Activated naive CD8-positive, alpha-beta T cell treated with anti-CD3 and anti-CD28 coated beads for 36 hours (primary cell): ENCODE measurements around the gene CETN2. TPM values are rescaled to one million over a fixed set of nuclear protein-coding genes. Genes with fewer than 3 reads are reported as not detected.

Experiments used
- DNase-seq: peaks from one replicate; pipeline ENCODE4 v3.0.0; 2021
- H3K27ac Mint-ChIP-seq: one replicate; pipeline ENCODE4 v1.8.0; 2022; ENCODE audit warnings: mild to moderate bottlenecking, moderate library complexity, mixed read lengths
- H3K27me3 Mint-ChIP-seq: one replicate; pipeline ENCODE4 v1.8.0; 2022; ENCODE audit warnings: mild to moderate bottlenecking, mixed read lengths
- H3K36me3 Mint-ChIP-seq: one replicate; pipeline ENCODE4 v1.8.0; 2021; ENCODE audit warnings: mild to moderate bottlenecking, mixed read lengths
- H3K4me1 Mint-ChIP-seq: one replicate; pipeline ENCODE4 v1.8.0; 2021; ENCODE audit warnings: mixed read lengths
- H3K4me3 Mint-ChIP-seq: one replicate; pipeline ENCODE4 v1.8.0; 2022; ENCODE audit warnings: mild to moderate bottlenecking, moderate library complexity, mixed read lengths
- H3K9me3 Mint-ChIP-seq: one replicate; pipeline ENCODE4 v1.8.0; 2022; ENCODE audit warnings: mixed read lengths
- total RNA-seq, 2 experiments: library from RNA; stranded (reverse); gene quantifications; one replicate each; pipeline ENCODE4 v1.2.3, GENCODE V29; 2021

CETN2 gene
- 10 to 100 TPM; 10.2 to 11.0 TPM for total RNA-seq

GRCh38 chrX:152830312-152831305 is at the start of gene CETN2, which contains the start of gene NSDHL:
Gene CETN2, minus strand, starts transcription at chrX:152830757. Its CDS starts 47 bp downstream, at chrX:152830710.
Gene NSDHL, plus strand, starts transcription at chrX:152831063. Its CDS starts 15,262 bp downstream, at chrX:152846325.
- Mint-ChIP-seq H3K9me3 (no peaks in the 10 kb centered on the region), H3K4me3 (peak within 1 kb of the TSS; percentile 91), H3K27ac (peak within 1 kb of the TSS; percentile 82), H3K27me3 (no peaks in the 10 kb centered on the region), H3K4me1 (peaks cover 15% of the 10 kb centered on the region), H3K36me3 (peaks cover 3% of the 10 kb centered on the region)
- peak; percentile 94 for DNase-seq

GRCh38 chrX:152878976-152879755 is 48.6 kb upstream of the CETN2 start:
- H3K4me3 Mint-ChIP-seq: no peak overlapping the region
- no peaks in the 10 kb centered on the region for H3K9me3 Mint-ChIP-seq
- H3K27ac Mint-ChIP-seq: no peak overlapping the region
- no peaks in the 10 kb centered on the region for H3K4me1 Mint-ChIP-seq
- no peak for DNase-seq
- no peaks in the 10 kb centered on the region for H3K36me3 Mint-ChIP-seq
- peaks cover 1% of the 10 kb centered on the region for H3K27me3 Mint-ChIP-seq

DNA sequence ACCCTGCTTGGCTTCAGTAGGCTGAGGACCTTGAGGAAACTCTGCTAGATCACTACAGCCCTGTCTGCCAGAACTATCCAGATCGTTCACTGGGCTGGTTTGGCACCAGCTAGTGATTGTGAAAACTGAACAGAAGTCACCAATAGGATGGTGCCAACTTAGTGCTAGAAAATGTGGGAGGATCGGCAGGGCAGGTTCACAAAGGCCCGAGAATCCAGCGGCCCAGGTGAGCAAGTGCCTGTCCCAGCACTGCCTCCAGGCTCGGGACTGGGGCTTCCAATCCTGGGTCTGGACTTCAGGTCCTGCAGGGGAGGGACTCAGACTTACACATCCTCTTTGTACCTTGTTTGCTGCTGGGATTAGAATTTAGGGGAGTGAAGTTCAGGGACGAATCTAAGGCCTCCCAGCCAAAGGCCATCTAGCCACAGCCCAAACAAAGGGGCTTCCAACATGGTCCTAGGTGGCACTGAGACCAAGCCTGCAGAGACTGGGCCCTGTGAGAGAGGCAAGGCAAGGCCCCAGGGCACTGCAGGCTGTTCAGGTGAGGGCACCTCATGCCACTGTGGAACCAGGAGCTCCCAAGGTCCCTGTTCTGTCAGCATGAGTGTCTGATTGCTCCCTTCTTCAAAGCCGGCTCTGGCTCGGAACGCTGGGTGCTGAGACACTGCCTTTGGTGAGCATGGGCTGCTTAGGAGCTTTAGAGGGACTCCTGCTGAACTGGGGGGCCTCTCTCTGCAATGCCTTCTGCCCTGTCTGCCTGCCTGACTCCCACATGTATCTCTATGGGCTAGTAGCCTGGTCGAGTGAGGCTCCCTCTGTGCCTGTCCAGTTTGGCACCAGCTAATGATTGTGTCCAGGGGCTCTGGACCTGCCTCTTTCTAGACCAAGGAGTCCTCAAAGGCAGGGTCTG is 46.6 kb upstream of the CETN2 start:
- Mint-ChIP-seq H3K4me1 (no peaks in the 10 kb centered on the region), H3K4me3 (no peak overlapping the region), H3K27ac (no peak overlapping the region), H3K9me3 (no peaks in the 10 kb centered on the region), H3K36me3 (peaks cover 6% of the 10 kb centered on the region), H3K27me3 (no peaks in the 10 kb centered on the region)
- DNase-seq: no peak

GRCh38 chrX:152873361-152873760 is 42.8 kb upstream of the CETN2 start:
- Mint-ChIP-seq H3K4me1 (peaks cover 4% of the 10 kb centered on the region), H3K36me3 (peaks cover 10% of the 10 kb centered on the region), H3K27ac (no peak overlapping the region)

DNA sequence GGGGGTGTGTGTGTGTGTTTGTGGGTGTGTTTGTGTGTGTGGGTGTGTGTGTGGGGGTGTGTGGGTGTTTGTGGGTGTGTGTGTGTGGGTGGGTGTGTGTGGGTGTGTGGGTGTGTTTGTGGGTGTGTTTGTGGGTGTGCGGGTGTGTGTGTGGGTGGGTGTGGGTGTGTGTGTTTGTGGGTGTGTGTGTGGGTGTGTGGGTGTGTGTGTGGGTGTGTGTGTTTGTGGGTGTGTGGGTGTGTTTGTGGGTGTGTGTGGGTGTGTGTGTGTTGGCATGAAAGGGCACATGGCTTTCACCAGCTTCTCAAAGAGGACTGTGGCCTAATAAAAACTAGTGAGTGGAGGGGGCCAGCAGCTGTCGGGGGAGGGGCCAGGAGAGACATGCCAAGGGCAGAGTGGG is 42.0 kb upstream of the CETN2 start:
- Mint-ChIP-seq H3K27ac (no peak overlapping the region), H3K4me1 (peaks cover 4% of the 10 kb centered on the region), H3K9me3 (peaks cover 2% of the 10 kb centered on the region), H3K27me3 (no peaks in the 10 kb centered on the region), H3K4me3 (no peak overlapping the region), H3K36me3 (peaks cover 10% of the 10 kb centered on the region)
- DNase-seq: no peak

More at GRCh38 chrX:152873361-152873760, 42.8 kb upstream of the CETN2 start:
- Mint-ChIP-seq H3K4me3 (no peak overlapping the region), H3K9me3 (peaks cover 2% of the 10 kb centered on the region), H3K27me3 (no peaks in the 10 kb centered on the region)
- no peak for DNase-seq

- H3K9me3 Mint-ChIP-seq: peaks cover 2% of the 10 kb centered on the region
- peaks cover 4% of the 10 kb centered on the region for H3K4me1 Mint-ChIP-seq
- no peak overlapping the region for H3K27ac Mint-ChIP-seq
- no peak overlapping the region for H3K4me3 Mint-ChIP-seq
- DNase-seq: no peak
- no peaks in the 10 kb centered on the region for H3K27me3 Mint-ChIP-seq
- H3K36me3 Mint-ChIP-seq: peaks cover 10% of the 10 kb centered on the region
Observed at GRCh38 chrX:152871260-152871659, 40.7 kb upstream of the CETN2 start.

DNA sequence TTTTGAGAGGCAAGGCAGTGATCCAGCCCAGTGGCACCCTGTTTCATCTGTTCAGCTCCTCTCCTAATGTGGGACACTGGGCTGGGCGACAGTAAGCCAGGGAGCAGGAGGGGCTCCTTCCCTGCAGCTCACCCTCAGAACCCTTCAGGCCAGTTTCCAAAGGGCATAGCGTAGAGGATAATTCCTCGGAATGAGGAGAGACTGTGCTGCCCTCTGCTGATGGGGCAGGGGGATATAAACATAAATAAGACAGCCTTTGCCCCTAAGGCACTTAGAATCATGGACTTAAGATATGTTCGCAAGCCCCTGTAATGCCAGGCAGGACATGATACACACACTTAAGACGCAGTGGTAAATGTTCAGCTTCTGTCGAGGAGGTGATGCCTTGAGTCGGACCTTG is 39.4 kb upstream of the CETN2 start:
- peaks cover 4% of the 10 kb centered on the region for H3K4me1 Mint-ChIP-seq
- no peak overlapping the region for H3K27ac Mint-ChIP-seq
- no peaks in the 10 kb centered on the region for H3K27me3 Mint-ChIP-seq
- no peak overlapping the region for H3K4me3 Mint-ChIP-seq
- H3K9me3 Mint-ChIP-seq: peaks cover 2% of the 10 kb centered on the region
- DNase-seq: no peak
- peaks cover 10% of the 10 kb centered on the region for H3K36me3 Mint-ChIP-seq

DNA sequence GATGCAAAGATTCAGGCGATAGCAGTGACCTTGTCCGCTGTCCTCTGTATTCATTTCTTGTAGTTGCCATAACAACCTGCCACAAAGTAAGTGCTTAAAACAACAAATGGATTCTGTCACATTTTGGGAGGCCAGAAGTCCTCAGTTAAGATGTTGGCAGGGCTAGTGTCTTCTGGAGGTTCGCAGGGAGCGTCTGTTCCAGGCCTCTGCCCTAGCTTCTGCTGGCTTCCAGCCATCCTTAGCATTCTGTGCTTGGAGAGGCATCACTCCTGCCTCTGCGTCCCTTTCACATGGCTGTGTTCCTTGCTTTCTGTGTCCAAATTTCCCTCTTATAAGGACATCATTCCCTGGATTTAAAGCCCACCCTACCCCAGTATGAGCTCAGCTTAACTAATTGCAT is 35.8 kb upstream of the CETN2 start:
- Mint-ChIP-seq H3K9me3 (no peaks in the 10 kb centered on the region), H3K4me3 (no peak overlapping the region), H3K27ac (no peak overlapping the region), H3K4me1 (no peaks in the 10 kb centered on the region), H3K36me3 (peaks cover 4% of the 10 kb centered on the region), H3K27me3 (no peaks in the 10 kb centered on the region)
- DNase-seq: no peak

DNA sequence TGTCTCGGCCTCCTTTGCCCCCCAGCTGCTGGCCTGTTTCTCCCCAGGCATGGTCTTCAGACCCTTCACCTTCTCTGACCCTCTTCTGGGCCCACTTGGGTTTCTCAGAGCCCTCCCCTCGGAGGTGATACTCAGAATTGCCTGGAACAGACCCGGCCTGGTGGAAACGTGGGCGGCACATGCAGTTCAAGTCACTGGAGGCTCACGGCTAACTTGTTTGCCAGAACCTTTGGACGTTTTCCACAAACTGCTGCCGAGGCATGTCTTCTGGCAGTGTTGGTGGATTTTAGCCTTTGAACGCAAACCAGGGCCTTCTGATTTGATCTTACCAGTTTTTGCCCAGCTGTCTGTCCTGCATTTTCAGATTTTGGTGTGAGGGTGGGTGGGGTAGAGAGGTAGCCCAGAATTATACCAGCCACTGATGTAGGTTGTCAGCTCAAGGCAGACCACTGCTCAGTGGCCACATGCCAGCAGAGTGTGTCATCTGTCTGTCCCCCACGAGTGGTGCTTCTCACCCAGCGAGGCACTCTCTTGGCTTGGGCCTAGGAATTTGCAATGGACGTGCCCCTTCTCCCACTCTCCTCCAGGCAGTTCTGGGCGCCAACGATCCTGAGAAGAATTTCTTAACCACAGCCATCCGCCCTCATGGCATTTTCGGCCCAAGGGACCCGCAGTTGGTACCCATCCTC is 34.8 kb upstream of the CETN2 start:
- Mint-ChIP-seq H3K27ac (no peak overlapping the region), H3K27me3 (no peaks in the 10 kb centered on the region), H3K9me3 (no peaks in the 10 kb centered on the region), H3K4me1 (no peaks in the 10 kb centered on the region), H3K36me3 (peaks cover 5% of the 10 kb centered on the region), H3K4me3 (no peak overlapping the region)
- DNase-seq: no peak

DNA sequence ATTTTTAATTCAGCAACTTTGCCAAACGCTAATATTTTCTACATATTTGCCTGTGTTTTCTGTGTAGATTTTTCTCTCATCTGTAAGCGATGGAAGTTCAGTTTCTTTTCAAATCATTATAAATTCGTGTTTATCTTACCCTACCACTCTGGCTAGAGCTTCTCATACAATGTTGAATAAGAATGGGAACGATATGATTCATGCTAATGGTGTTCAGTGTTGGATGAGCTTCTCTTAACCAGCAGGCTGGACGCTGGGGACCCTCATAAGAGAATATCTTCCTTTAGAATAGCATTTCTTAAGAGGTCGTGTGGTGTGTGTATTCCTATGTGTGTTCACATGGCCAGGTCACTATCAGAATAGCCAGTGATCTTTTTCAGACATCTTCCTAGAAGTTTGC is 31.3 kb upstream of the CETN2 start:
- no peak for DNase-seq
- Mint-ChIP-seq H3K4me1 (no peaks in the 10 kb centered on the region), H3K9me3 (no peaks in the 10 kb centered on the region), H3K27ac (no peak overlapping the region), H3K4me3 (no peak overlapping the region), H3K27me3 (no peaks in the 10 kb centered on the region), H3K36me3 (peaks cover 5% of the 10 kb centered on the region)

- no peak overlapping the region for H3K27ac Mint-ChIP-seq
- H3K4me1 Mint-ChIP-seq: no peaks in the 10 kb centered on the region
- peaks cover 5% of the 10 kb centered on the region for H3K36me3 Mint-ChIP-seq
- H3K4me3 Mint-ChIP-seq: no peak overlapping the region
- H3K27me3 Mint-ChIP-seq: no peaks in the 10 kb centered on the region
- no peak for DNase-seq
- no peaks in the 10 kb centered on the region for H3K9me3 Mint-ChIP-seq
Observed at GRCh38 chrX:152861116-152861515, 30.6 kb upstream of the CETN2 start.

- Mint-ChIP-seq H3K36me3 (peaks cover 17% of the 10 kb centered on the region), H3K27ac (no peak overlapping the region), H3K4me1 (no peaks in the 10 kb centered on the region), H3K4me3 (no peak overlapping the region), H3K9me3 (no peaks in the 10 kb centered on the region), H3K27me3 (no peaks in the 10 kb centered on the region)
- DNase-seq: no peak
Observed at GRCh38 chrX:152853986-152854385, 23.4 kb upstream of the CETN2 start.

GRCh38 chrX:152850465-152850864 is 19.9 kb upstream of the CETN2 start:
- DNase-seq: no peak
- H3K27me3 Mint-ChIP-seq: no peaks in the 10 kb centered on the region
- peaks cover 17% of the 10 kb centered on the region for H3K36me3 Mint-ChIP-seq
- no peak overlapping the region for H3K4me3 Mint-ChIP-seq
- H3K9me3 Mint-ChIP-seq: no peaks in the 10 kb centered on the region
- H3K27ac Mint-ChIP-seq: no peak overlapping the region
- no peaks in the 10 kb centered on the region for H3K4me1 Mint-ChIP-seq

DNA sequence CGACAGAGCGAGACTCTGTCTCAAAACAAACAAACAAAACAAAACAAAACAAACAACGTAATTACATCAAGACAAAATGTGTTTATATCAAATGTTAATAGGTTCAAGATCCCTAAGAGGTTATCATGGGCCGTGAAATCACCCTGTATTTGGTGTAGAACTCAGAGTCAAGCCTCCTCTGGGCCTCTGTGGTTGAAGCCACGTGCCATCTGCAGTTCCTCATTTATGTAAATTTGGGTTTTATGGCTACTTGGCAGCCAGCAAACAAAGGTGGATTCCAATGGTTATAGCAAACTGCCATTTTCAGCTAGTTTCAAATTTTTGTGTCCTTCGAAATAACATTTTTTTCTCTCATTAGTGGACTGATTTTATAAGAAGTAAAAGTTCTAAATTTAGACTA is 16.7 kb upstream of the CETN2 start:
- H3K4me1 Mint-ChIP-seq: no peaks in the 10 kb centered on the region
- H3K9me3 Mint-ChIP-seq: no peaks in the 10 kb centered on the region
- no peaks in the 10 kb centered on the region for H3K27me3 Mint-ChIP-seq
- no peak for DNase-seq
- no peak overlapping the region for H3K27ac Mint-ChIP-seq
- H3K36me3 Mint-ChIP-seq: peaks cover 9% of the 10 kb centered on the region
- H3K4me3 Mint-ChIP-seq: no peak overlapping the region
